ENCODE results near the gene MMS19.

Gene MMS19

GRCh38 chr10:97517096-97517750 is 19.0 kb upstream of the MMS19 start:
- Histone ChIP-seq H3K27me3 (ENCODE audit: control insufficient read depth, low read length) (peaks cover 32% of the 10 kb centered on the region), H3K4me2 (ENCODE audit: low read length) (no peak overlapping the region), H3K4me1 (ENCODE audit: control insufficient read depth, low read length) (no peaks in the 10 kb centered on the region), H3K4me3 (ENCODE audit: low read length) (no peak overlapping the region), H3F3A (ENCODE audit: control insufficient read depth, insufficient read depth) (no peaks in the 10 kb centered on the region), H3K36me3 (ENCODE audit: control insufficient read depth, low read length) (no peaks in the 10 kb centered on the region), H3K79me2 (ENCODE audit: control insufficient read depth, low read length) (no peaks in the 10 kb centered on the region), H3K9me3 (ENCODE audit: control insufficient read depth, insufficient read depth, low read length) (no peaks in the 10 kb centered on the region), H4K20me1 (ENCODE audit: control insufficient read depth, insufficient read depth, low read depth, low read length) (no peaks in the 10 kb centered on the region), H3K9me2 (replicated peaks; ENCODE audit: control insufficient read depth, low read length) (no peaks in the 10 kb centered on the region), H3K27ac (ENCODE audit: low read depth, low read length) (no peak overlapping the region)
- no peak for TF ChIP-seq EZH2phosphoT487 (IDR thresholded peaks at IDR 0.05; ENCODE audit: borderline replicate concordance, low read length)
- no peak for TF ChIP-seq CTCF (IDR thresholded peaks at IDR 0.05; ENCODE audit: low read depth, low read length, poor library complexity, severe bottlenecking)

GRCh38 chr10:97515271-97515978 is 17.2 kb upstream of the MMS19 start:
- Histone ChIP-seq H3K4me1 (ENCODE audit: control insufficient read depth, low read length) (no peaks in the 10 kb centered on the region), H3K9me3 (ENCODE audit: control insufficient read depth, insufficient read depth, low read length) (no peaks in the 10 kb centered on the region), H3K4me2 (ENCODE audit: low read length) (no peak overlapping the region), H3K27me3 (ENCODE audit: control insufficient read depth, low read length) (peaks cover 29% of the 10 kb centered on the region), H3K27ac (ENCODE audit: low read depth, low read length) (no peak overlapping the region), H3K9me2 (replicated peaks; ENCODE audit: control insufficient read depth, low read length) (no peaks in the 10 kb centered on the region), H3K36me3 (ENCODE audit: control insufficient read depth, low read length) (no peaks in the 10 kb centered on the region), H3K4me3 (ENCODE audit: low read length) (no peak overlapping the region), H3F3A (ENCODE audit: control insufficient read depth, insufficient read depth) (no peaks in the 10 kb centered on the region), H4K20me1 (ENCODE audit: control insufficient read depth, insufficient read depth, low read depth, low read length) (no peaks in the 10 kb centered on the region), H3K79me2 (ENCODE audit: control insufficient read depth, low read length) (no peaks in the 10 kb centered on the region)
- no peak for TF ChIP-seq CTCF (IDR thresholded peaks at IDR 0.05; ENCODE audit: low read depth, low read length, poor library complexity, severe bottlenecking)
- TF ChIP-seq EZH2phosphoT487 (IDR thresholded peaks at IDR 0.05; ENCODE audit: borderline replicate concordance, low read length): no peak

GRCh38 chr10:97514344-97514743 is 16.1 kb upstream of the MMS19 start:
- H3K4me3 ChIP-seq (ENCODE audit: low read length): no peak overlapping the region
- H3K9me2 ChIP-seq (replicated peaks; ENCODE audit: control insufficient read depth, low read length): no peaks in the 10 kb centered on the region
- H3K4me2 ChIP-seq (ENCODE audit: low read length): no peak overlapping the region
- H3K9me3 ChIP-seq (ENCODE audit: control insufficient read depth, insufficient read depth, low read length): no peaks in the 10 kb centered on the region
- no peaks in the 10 kb centered on the region for H3K79me2 ChIP-seq (ENCODE audit: control insufficient read depth, low read length)
- H3F3A ChIP-seq (ENCODE audit: control insufficient read depth, insufficient read depth): no peaks in the 10 kb centered on the region
- H3K27me3 ChIP-seq (ENCODE audit: control insufficient read depth, low read length): peaks cover 21% of the 10 kb centered on the region
- no peak overlapping the region for H3K27ac ChIP-seq (ENCODE audit: low read depth, low read length)
- TF ChIP-seq CTCF (IDR thresholded peaks at IDR 0.05; ENCODE audit: low read depth, low read length, poor library complexity, severe bottlenecking): no peak
- TF ChIP-seq EZH2phosphoT487 (IDR thresholded peaks at IDR 0.05; ENCODE audit: borderline replicate concordance, low read length): no peak
- no peaks in the 10 kb centered on the region for H3K4me1 ChIP-seq (ENCODE audit: control insufficient read depth, low read length)
- no peaks in the 10 kb centered on the region for H3K36me3 ChIP-seq (ENCODE audit: control insufficient read depth, low read length)
- no peaks in the 10 kb centered on the region for H4K20me1 ChIP-seq (ENCODE audit: control insufficient read depth, insufficient read depth, low read depth, low read length)
